Superior temporal gyrus (tissue), 1 donor: Measurements from ENCODE around the gene LSM4.

Experiments
- DNase-seq: peaks from one replicate; pipeline ENCODE4 v3.0.0-alpha.2; 2016; ENCODE audit errors: extremely low spot score

LSM4 gene

GRCh38 chr19:18311502-18312091 lies 11.3 kb downstream of the LSM4 start:
- DNase-seq: no peak

- DNase-seq: no peak
Measured at GRCh38 chr19:18310966-18311365, 11.9 kb downstream of the LSM4 start.

- no peak for DNase-seq
Measured at GRCh38 chr19:18310118-18310909, 12.6 kb downstream of the LSM4 start.

DNA sequence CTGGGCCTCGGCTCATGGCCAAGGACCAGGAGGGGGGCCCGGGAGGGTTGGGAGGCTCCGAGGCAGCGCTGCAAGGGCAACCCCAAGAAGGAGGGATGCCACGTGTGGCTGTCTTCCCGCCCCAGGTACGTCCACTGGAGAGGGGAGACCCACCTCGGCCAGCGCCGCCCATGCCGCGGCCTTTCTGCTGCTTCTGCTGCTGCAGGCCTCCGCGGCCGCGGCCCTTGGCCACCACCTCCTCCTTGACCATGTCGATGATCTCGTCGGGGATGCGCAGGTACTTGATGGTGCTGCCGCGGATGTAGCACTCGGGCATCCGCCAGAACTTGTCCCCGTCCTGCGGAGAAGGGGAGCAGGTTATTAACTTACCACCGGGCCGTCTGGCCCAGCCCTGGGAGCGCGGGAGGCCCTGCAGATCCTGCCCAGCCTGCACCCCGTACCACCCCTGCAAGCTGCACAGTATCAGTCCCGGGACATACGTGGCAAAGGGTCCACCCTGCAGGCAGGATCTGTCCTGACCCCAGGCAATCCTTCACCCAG lies 13.3 kb downstream of the LSM4 start:
- no peak for DNase-seq

GRCh38 chr19:18308948-18309325 lies 13.9 kb downstream of the LSM4 start:
- no peak for DNase-seq

DNA sequence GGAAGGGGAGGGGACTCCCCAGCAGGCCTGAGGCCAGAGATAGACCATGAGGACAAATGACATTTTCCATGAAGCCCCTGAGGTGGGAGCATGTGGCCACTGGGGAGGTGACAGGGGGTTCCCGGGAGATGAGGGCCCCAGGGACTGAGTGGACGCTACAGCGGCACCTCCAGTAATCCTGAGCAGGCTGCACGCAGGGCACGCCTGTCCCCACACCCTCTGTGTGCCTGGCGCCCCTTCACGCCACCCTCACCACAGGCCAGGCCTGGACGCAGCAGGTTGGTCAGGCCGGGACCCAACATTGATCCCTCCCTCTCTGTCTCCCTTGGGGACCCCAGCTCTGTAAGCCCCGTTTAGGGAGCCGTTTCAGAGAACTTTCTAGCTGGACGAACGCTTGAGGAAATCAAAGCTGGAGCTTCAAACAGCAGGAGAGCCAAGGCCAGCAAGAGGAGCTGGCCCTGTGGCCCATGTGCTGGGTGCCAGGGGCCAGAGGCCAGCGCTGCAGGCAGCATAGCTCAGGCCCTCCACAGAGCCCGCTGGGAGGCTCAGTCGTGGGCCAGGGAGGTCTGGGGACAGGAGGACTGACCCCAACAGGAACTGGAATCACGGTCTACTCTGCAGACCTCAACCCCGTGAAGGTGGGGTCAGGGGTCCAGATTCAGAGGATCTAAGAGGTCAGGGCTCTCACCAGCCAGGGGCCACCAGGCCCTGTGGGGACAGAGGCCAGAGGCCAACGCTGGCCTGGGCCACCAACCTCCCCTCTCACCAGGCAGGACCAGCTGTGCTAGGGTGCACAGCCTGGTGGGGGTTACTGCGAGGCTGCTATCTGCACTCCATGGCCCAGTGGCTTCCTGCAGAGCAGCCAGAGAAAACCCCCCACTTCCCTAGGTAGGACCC lies 14.6 kb downstream of the LSM4 start:
- no peak for DNase-seq

GRCh38 chr19:18307271-18307681 lies 15.6 kb downstream of the LSM4 start:
- DNase-seq: no peak

DNA sequence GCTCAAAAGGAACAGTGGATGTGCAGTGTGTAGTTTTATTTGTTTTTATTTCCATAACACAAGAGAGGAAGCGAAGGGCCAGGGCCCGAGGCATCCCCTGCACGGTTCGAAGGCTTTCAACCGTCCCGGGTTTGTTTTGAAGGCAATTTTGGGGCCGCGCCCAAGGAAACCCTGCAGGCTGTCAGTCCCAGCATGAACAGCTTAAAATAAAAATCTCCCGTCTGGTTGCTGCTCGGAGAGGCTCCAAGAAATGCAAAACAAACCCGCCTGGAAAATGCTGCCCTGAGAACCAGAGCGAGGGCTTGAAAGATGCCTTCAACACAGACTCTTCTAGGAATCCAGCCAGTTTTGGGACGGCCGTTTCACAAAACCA lies 16.0 kb downstream of the LSM4 start:
- peak; percentile 59 for DNase-seq

GRCh38 chr19:18306209-18306887 lies 16.5 kb downstream of the LSM4 start:
- DNase-seq: no peak

DNA sequence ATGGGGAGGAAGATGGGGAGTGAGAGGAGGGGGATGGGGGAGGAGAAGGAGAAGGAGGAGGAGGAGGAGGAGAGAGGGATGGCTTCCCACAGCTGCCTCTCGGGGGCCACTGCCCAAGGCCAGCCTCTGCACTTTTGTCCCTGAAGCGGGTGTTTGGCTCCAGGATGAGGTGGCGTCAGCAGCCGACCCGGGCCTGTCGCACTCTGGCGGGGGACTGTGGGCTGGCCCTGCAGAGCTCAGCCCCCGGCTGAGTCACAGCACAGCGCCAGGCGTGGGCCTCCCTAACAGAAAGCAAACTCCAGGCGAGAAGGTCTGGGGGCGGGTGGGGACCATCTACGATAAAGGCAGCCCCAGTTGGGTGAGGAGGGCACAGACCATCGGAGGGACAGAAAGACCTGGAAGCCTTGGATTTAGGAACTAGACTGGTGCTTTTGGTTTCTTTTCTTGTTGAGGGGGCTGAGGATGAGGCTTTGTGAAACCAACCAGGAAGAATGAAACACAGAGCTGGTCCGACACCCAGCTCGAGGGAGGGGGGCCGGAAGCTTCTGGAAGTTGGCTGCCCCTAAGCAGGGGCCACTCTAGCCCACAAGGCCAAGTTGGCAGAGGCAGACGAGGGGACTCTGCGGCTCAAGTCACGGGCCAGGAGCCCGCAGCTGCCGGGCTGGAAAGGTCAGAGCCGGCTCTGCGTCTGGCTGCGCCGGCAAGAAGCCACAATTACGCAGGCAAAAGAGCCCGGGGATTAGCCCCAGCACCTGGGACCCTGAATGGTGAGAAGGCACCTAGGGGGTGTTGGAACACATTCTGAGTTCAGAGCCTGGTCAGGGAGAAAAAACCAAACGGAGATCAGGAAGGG lies 18.2 kb downstream of the LSM4 start:
- peak; percentile 73 for DNase-seq

DNA sequence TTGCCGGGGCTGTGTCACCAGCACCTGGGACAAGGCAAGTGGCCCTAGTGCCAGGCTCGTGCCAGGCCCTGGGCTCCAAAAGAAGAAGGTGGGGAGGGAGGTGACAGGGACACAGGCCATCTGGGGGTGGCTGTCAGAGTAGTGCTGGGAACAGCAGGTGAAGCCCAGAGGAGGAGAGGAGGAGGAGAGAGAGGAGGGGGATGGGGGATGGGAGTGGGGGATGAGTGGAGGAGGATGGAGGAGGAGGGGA lies 18.7 kb downstream of the LSM4 start:
- DNase-seq: peak; percentile 15

GRCh38 chr19:18301718-18302111 lies 21.2 kb downstream of the LSM4 start:
- DNase-seq: no peak

- no peak for DNase-seq
Measured at GRCh38 chr19:18300930-18301717, 21.8 kb downstream of the LSM4 start.

DNA sequence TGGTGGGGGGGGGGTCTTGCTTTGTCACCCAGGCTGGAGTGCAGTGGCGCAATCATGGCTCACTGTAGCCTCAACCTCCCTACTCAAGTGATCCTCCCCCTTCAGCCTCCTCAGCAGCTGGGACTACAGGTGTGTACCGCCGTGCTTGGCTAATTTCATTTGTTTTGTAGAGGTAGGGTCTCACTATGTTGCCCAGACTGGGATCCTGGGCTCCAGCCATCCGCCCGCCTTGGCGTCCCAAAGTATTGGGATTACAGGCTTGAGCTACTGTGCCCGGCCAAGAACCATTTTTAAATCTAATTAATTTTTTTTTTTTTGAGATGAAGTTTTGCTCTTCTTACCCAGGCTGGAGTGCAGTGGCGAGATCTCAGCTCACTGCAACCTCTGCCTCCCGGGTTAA lies 23.2 kb downstream of the LSM4 start:
- DNase-seq: no peak

DNA sequence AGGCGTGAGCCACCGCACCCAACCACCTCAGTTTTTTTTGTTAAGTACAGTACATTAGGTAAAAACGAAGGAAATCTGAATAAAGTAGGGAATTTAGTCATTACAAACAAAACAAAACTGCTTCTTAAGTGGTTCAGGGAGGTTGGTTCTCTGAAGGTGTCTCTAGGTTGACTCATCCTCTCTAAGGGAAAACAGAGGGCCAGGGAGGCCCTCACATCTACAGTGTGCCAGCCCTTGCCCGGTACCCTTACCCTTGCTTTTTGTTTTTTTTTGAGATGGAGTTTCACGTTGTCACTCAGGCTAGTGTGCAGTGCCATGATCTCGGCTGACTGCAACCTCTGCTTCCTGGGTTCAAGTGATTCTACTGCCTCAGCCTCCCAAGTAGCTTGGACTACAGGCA lies 24.3 kb downstream of the LSM4 start:
- DNase-seq: no peak

GRCh38 chr19:18297308-18297707 lies 25.6 kb downstream of the LSM4 start:
- no peak for DNase-seq

DNA sequence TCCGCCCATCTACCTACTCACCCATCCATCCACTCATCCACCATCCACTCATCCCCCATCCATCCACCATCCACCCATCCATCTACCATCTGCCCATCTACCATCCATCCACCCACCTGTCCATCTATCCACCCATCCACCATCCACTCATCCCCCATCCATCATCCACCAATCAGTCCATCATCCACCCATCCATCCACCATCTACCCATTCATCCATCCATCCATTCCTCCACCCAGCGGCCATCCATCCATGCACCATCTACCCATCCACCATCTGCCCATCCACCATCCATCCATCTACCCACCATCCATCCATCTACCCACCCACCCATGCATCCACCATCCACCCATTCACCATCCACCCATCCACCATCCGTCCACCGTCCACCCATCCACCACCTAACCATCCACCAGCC lies 27.8 kb downstream of the LSM4 start:
- DNase-seq: no peak

DNA sequence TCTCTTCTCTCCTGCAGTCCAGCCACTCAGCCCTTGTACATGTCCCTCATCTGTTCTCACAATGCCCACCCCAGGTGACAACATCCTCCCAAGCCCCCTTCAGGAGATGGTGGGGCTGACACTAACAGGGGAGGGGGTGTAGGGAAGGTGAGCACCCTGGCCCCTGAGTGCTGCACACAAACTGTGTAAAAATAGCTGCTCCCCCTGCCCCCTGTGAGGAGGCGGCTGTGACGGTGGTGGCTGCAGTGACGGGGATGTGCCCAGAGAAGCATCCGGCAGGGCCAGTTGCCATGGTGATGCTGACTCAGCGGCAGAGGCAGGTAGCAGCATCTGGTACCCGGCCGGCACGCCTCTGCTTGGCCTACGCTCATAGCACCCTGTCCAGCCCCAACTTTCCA lies 28.4 kb downstream of the LSM4 start:
- DNase-seq: peak; percentile 57

GRCh38 chr19:18293642-18294466 lies 29.0 kb downstream of the LSM4 start:
- no peak for DNase-seq
